ENCODE results near the gene STARD10. TPM values are rescaled to one million over a fixed set of nuclear protein-coding genes. Genes with fewer than 3 reads are reported as not detected.

Gene STARD10
- total RNA-seq, 4 donors from 2014 or later, result 42.2 to 83.1 (median 49.4) TPM

GRCh38 chr11:72817966-72818365 lies 24.1 kb upstream of the STARD10 start:
- TF ChIP-seq POLR2A (IDR thresholded peaks at IDR 0.05) (no peak), CTCF (IDR thresholded peaks at IDR 0.05) (no peak)
- peaks cover 0 to 49% (median 11%) of the 10 kb centered on the region in 3 donors for H3K36me3 ChIP-seq
- H3K4me1 ChIP-seq, result peaks cover 37 to 66% (median 45%) of the 10 kb centered on the region in 3 donors
- H3K27me3 ChIP-seq, result no peaks in the 10 kb centered on the region
- no peaks in the 10 kb centered on the region for H3K9me3 ChIP-seq
- WGBS, 2 donors, result 86 to 88% methylated on average over 4 of the region's 4 CpGs
- no peak overlapping the region for H3K4me3 ChIP-seq
- DNase-seq, result no peak
- no peak overlapping the region for H3K27ac ChIP-seq
- intact Hi-C loops (cut with DNase I), result no loop called here

GRCh38 chr11:72816404-72816990 lies 22.6 kb upstream of the STARD10 start:
- H3K27me3 ChIP-seq, result no peaks in the 10 kb centered on the region
- peaks cover 40 to 68% (median 45%) of the 10 kb centered on the region in 3 donors for H3K4me1 ChIP-seq
- no peak for TF ChIP-seq POLR2A (IDR thresholded peaks at IDR 0.05)
- TF ChIP-seq CTCF (IDR thresholded peaks at IDR 0.05), result no peak
- H3K9me3 ChIP-seq, result no peaks in the 10 kb centered on the region
- H3K4me3 ChIP-seq, result no peak overlapping the region
- peaks cover 0 to 42% (median 11%) of the 10 kb centered on the region in 3 donors for H3K36me3 ChIP-seq
- peak overlapping the region in 1 of 4 donors; percentile 93 for H3K27ac ChIP-seq
- 88% methylated on average over 7 of the region's 7 CpGs; no CpG with 5 or more reads in 1 of the 2 donors for WGBS, 2 donors
- DNase-seq, result no peak
- intact Hi-C loops (cut with DNase I), result no loop called here

- no peak for DNase-seq
- intact Hi-C loops (cut with DNase I), result no loop called here
- 15 to 86% methylated on average over 1 to 9 of the region's 13 CpGs for WGBS, 2 donors
These were observed 21.3 kb upstream of the STARD10 start for GRCh38 chr11:72815110-72815618.

GRCh38 chr11:72814286-72815109 lies 20.7 kb upstream of the STARD10 start, which contains the start of gene ATG16L2:
Gene ATG16L2, plus strand, starts transcription at chr11:72814411. Its CDS starts 35 bp downstream, at chr11:72814446.
- Histone ChIP-seq H3K4me1 (peaks cover 27 to 59% (median 36%) of the 10 kb centered on the region in 3 donors), H3K4me3 (peak within 1 kb of the TSS; percentile 84 to 91 (median 88)), H3K27ac (peak within 1 kb of the TSS; percentile 93 to 99 (median 96)), H3K9me3 (no peaks in the 10 kb centered on the region), H3K36me3 (peaks cover 0 to 50% (median 8%) of the 10 kb centered on the region in 3 donors), H3K27me3 (no peaks in the 10 kb centered on the region)
- DNase-seq, result no peak
- intact Hi-C loops (cut with DNase I), result no loop called here
- TF ChIP-seq POLR2A (IDR thresholded peaks at IDR 0.05), result peak in 3 of 4 donors; percentile 23 to 86 (median 82)
- peak in 5 of 6 experiments; percentile 24 to 58 (median 53) for TF ChIP-seq CTCF (IDR thresholded peaks at IDR 0.05)
- WGBS, 2 donors, result 0 to 1% methylated on average over 6 to 15 of the region's 75 CpGs

More at GRCh38 chr11:72815110-72815618, 21.3 kb upstream of the STARD10 start:
- TF ChIP-seq POLR2A (IDR thresholded peaks at IDR 0.05), result no peak
- no peak for TF ChIP-seq CTCF (IDR thresholded peaks at IDR 0.05)
- Histone ChIP-seq H3K27me3 (no peaks in the 10 kb centered on the region), H3K9me3 (no peaks in the 10 kb centered on the region), H3K4me3 (peak overlapping the region; percentile 84 to 91 (median 88)), H3K36me3 (peaks cover 0 to 50% (median 8%) of the 10 kb centered on the region in 3 donors), H3K4me1 (peaks cover 27 to 64% (median 36%) of the 10 kb centered on the region in 3 donors), H3K27ac (peak overlapping the region; percentile 93 to 99 (median 96))

Measured in esophagus squamous epithelium (tissue), 5 donors.